ENCODE measurements around the gene HAUS3. TPM values are rescaled to one million over a fixed set of nuclear protein-coding genes. Genes with fewer than 3 reads are reported as not detected.

HAUS3 gene
- total RNA-seq = 17.2 TPM

GRCh38 chr4:2241410-2242353, at the start of gene HAUS3, which contains the start of gene POLN:
TSS of gene HAUS3 (minus strand) at chr4:2242121. CDS start at chr4:2240946, 1,175 bp downstream.
TSS of gene POLN (minus strand) at chr4:2242121. CDS start at chr4:2229231, 12,890 bp downstream.

GRCh38 chr4:2261853-2262144, 19.9 kb upstream of the HAUS3 start, which contains the start of gene MXD4:
TSS of gene MXD4 (minus strand) at chr4:2262109. CDS start at chr4:2261980, 129 bp downstream.

Small RNA genes lying within 50 kb of the gene (small RNA-seq; reads per million reads assigned to genes)
- gene COX6B1P5 (ENCODE audit: low replicate concordance) = not detected

Other genes starting within 250 kb of the HAUS3 start
- 39.2 TPM for gene NELFA, start 233.1 kb downstream of the HAUS3 start, total RNA-seq
- 5.4 TPM for gene NAT8L, start 182.8 kb downstream of the HAUS3 start, total RNA-seq
- gene POLN, start within 50 bp of the HAUS3 start, total RNA-seq = 6.1 TPM
- 49.5 TPM for gene MXD4, start 20.0 kb upstream of the HAUS3 start, total RNA-seq
- gene ZFYVE28, start 176.5 kb upstream of the HAUS3 start, total RNA-seq = 6.4 TPM
- gene CFAP99, start 176.8 kb upstream of the HAUS3 start, total RNA-seq = 0.41 TPM
- 51.8 TPM for gene RNF4, start 227.0 kb upstream of the HAUS3 start, total RNA-seq